SK-MEL-5 (cell line): ENCODE measurements around the gene APBB2. TPM values are rescaled to one million over a fixed set of nuclear protein-coding genes. Genes with fewer than 3 reads are reported as not detected.
"Not testable (repeated sequence)": the region's sequence is repeated elsewhere in the genome, so short reads cannot be mapped to it uniquely, and the experiment has no call there.

Experiments used
- DNase-seq: peaks from one replicate; pipeline ENCODE4 v3.0.0-alpha.2; 2016; ENCODE audit warnings: low read depth, low spot score
- in situ Hi-C: cut with HindIII; loops from 2 replicates; pipeline ENCODE4 v1.10.0; 2016; ENCODE audit warnings: low sequenced_read_pairs, high pct_unique_total_duplicates, low pct_unique_long_range_greater_than_20kb
- total RNA-seq: library from RNA; depleted of rRNA; stranded (reverse); fragments of >200 nt; shearing (Covaris generic); gene quantifications from 2 replicates; pipeline ENCODE4 v1.2.3, GENCODE V29; 2014

APBB2 gene
- total RNA-seq, 1 experiment from 2014 or later = 10.9 TPM

DNA sequence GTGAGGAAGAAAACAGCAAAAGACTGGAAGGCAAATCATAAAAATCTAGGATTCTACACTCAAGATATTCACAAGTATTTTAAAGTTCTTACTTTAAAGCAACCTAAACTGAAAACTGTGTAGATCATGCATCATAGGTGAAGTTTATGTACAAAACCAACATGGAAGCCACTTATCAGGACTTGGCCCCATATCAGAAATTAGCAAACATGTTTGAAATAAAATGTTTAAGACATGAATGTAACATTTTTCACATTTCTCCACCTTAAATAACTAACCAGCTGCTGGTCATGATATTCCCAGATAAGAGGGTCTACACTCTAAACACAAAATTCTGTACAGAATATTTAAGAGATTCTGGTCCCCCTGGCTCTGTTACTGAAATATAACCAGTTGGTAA lies 38.5 kb downstream of the APBB2 start:
- in situ Hi-C loops = no loop called here
- no peak for DNase-seq

DNA sequence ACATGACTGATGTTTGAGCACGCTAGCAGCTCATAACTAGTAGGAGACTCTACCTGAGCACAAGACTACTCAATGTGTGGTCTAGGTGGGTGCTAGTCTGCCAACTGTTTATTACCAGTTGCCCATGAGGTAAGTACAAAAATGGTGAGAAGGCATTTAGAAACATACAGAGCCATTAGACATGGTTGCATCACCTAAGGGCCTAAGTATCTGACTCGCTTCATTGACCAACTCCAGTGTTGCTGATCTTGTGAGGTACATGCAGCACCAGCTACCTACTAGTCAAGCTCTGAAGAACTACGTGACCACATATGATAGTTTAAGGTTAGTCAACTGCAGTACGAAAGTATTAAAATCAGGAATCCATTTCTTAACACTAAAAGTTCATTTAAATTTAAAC lies 39.9 kb downstream of the APBB2 start:
- no peak for DNase-seq
- in situ Hi-C loops = no loop called here

DNA sequence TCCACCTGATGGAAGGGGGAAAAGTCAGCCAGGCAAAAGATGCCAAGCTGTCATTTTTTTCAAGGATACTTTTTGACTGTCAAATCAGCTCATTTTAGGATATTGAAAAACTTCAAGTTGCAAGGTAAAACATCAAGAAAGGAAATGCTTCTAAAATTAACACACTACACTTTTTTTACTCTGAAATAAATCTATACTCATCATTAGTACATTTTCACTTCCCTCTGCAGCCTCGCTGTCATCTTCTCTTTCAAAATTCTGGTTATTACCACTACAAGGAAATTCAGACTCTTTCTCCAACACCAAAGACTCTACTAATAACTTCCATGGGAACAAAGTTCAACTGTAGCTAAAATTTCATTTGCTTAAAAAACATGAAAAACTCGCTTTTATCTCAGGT lies 41.6 kb downstream of the APBB2 start:
- in situ Hi-C loops = no loop called here
- no peak for DNase-seq

DNA sequence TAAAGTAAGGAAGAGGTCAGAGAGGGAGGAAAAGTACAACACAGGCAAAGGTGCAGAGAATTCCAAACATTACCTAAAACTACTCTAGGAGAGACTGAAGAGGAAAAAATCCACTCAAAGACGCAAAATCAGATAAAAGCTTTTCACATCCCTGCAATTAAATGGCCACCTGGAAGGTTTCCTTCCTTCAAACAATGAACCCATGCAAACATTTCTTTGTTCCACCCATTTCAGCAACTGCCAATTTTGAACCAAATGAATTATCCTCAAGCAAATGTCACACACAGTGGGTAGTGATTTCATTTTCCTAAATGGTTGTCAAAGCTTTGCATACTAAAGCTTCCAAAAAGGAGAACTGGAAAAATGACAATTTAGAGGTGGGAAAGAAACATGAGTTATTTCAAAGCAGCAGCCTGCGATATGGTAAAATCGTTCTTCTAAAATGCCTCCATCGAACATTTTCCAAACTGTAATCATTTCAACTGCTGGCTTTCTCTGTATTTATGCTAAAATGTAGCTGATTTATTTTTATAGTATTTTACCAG lies 45.0 kb downstream of the APBB2 start:
- in situ Hi-C loops = no loop called here
- no peak for DNase-seq

DNA sequence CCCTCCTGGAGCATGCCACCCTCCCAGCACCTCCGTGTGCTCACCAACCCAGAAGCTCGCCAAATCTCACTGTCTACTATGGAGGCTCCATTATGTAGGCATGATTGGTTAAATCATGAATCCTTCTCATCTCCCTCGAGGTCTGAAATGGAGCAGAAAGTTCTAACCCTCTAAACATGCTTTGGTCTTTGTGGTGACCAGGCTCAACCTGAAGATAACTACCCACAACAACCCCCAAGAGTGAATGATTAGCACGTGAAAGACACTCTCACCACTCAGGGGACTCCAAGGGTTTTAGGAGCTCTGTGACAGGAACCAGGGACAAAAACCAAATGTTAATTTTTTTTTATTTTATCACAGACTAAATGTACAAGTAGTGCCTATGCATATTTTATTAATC lies 47.2 kb downstream of the APBB2 start:
- in situ Hi-C loops = no loop called here
- no peak for DNase-seq

DNA sequence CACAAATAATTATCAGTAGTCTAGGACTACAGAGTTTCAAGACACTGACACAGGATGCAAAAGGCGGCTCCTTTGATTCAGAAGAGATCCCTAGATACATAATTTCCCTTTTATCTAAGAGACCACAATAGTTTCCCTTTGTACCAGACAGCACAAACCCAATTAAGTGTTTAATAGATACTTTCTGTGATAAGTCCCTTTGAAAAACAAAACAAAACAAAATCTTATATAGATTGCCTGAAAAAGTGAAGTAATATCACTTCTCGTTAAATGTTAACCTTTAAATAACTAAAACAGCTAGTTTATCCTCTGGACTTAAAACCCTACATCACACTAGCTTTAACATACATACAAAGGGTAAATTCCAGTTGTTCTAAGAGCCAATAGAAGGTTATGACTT lies 49.9 kb downstream of the APBB2 start:
- DNase-seq = no peak
- in situ Hi-C loops = no loop called here

DNA sequence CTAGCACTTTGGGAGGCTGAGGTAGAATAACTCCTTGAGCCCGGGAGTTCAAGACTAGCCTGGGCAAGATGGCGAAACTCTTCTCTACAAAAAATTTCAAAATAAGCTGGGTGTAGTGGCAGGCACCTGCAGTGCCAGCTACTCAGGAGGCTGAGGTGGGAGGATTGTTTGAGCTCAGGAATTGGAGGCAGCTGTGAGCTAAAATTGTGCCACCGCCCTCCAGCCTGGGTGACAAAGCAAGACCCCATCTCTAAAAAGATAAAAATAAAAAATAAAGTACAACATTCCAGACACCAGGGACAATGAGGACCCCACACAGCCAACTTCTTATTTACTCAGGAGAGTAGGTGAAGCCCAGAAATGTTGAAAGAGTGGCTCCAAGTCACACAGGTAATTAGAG lies 53.0 kb downstream of the APBB2 start:
- DNase-seq = no peak
- in situ Hi-C loops = no loop called here

DNA sequence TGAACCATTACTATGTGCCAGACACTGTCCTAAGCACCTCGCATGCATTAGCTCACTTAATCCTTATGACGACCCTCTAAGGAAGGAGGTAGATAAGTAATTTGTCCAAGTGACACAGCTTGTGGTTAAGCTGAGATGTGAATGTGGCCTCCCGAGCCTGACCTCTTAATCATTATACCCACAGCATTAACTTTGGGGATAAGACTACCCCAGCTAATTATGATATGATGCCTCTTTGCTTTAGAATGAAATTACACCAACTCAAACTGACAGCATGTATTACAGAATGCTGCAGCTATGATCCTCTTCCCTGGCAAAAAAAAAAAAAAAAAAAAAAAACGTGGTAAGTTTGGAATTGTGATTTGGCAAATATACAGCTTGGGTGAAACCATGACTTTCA lies 53.5 kb downstream of the APBB2 start:
- in situ Hi-C loops = no loop called here

DNA sequence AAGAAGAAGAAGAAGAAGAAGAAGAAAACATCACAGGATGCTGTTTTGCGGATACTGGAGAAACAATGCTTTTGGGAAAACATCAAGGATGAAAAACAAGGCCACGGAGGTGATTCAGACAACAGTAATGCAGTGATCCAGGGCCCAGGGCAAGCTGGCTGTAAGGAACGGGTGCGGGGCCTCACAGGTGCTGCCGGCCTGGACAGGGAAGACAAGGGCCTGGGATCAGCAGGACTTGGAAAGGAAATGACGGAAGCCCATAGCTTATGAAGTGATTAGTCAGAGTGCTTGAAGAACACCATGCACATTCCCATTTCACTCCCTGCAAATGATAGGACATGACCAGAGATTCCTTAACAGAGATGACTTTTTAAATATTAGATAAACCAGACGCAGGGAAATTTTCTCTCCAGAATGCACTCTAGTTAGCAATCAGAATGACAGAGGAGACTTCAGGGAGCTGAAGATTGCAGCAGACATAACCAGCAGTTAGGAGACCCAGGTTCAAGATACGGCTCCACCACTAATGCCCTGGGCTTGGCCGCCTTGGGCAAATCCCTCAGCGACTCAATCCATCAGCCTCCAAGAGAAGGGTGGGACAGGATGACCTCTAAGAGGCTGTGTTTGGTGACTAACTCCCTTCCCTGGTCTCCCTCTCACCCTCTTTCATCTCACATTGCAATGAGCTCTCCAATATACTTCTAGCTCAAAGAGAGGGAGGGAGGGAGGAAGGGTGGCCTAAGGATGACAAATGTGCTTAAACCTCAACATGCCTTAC lies 54.1 kb downstream of the APBB2 start:
- in situ Hi-C loops = no loop called here
- no peak for DNase-seq

More for the DNA sequence above, 53.5 kb downstream of the APBB2 start:
- DNase-seq = no peak

DNA sequence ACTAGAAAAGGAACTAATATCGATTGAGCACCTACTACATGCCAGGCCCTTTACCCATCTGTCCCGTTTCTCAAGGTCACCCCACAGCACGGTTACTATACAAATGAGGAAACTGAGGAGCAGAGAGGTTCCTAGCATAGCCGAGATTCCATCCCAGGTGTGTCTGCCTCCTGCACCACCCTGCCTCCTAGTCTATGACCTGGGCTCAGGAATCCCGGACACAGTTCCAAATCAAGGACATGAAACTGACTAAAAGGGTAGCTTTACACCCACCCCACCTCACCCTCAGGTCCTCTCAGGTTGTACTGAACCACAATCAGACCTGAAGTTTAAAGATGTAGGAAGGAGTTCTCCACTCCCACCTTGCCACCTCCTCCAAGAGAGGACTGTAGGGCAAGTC lies 55.6 kb downstream of the APBB2 start:
- in situ Hi-C loops = no loop called here
- no peak for DNase-seq

DNA sequence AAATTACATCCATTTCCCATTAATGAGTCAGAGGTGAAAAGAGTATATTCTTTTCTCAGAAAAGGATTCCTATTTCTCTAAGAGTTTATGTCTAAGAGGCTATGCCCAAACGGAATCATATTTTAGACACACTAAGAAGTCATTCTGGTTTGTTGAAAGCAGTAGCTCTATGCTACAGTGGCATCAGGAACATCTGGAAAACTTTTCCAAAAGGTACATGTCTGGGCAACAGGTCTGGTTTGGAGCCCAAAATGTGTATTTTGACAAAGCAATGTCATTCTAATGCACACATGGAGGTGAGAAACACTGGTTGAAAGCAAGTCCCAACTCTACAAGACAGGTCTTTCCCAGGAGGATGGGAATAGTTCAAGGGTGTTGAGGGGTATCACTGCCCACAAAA lies 56.1 kb downstream of the APBB2 start:
- DNase-seq = no peak
- in situ Hi-C loops = no loop called here

DNA sequence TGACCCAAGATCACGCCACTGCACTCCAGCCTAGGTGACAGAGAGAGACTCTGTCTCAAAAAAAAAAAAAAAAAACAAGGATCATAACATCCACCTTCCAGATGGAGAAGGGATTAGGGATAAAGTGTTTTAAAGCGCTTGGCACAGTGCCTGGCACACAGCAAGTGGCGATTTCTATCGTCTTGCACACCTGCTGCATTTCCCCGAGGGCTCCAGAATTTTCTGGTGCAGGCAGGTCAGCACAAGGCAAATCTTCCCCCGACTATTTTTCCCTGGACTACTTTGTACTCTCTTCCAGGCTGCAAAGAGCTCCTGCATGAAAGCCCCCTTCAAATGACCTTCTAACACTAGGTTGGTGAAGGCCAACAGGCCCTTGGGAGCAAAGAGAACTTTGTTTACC lies 57.3 kb downstream of the APBB2 start:
- no peak for DNase-seq
- in situ Hi-C loops = no loop called here

DNA sequence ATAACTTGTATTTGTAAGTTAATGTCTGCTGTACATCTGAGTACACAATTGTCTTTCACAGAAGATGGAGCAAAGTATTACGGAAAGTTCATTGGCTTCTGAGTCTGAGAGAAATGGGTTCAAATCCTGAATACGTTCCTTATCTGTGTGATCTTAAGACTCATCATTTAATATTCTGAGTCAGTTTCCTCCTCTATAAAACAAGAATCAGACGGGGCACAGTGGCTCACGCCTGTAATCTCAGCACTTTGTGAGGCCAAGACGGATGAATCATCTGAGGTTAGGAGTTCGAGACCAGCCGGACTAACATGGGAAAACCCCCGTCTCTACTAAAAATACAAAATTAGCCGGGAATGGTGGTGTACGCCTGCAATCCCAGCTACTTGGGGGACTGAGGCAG lies 57.8 kb downstream of the APBB2 start:
- no peak for DNase-seq
- in situ Hi-C loops = no loop called here

DNA sequence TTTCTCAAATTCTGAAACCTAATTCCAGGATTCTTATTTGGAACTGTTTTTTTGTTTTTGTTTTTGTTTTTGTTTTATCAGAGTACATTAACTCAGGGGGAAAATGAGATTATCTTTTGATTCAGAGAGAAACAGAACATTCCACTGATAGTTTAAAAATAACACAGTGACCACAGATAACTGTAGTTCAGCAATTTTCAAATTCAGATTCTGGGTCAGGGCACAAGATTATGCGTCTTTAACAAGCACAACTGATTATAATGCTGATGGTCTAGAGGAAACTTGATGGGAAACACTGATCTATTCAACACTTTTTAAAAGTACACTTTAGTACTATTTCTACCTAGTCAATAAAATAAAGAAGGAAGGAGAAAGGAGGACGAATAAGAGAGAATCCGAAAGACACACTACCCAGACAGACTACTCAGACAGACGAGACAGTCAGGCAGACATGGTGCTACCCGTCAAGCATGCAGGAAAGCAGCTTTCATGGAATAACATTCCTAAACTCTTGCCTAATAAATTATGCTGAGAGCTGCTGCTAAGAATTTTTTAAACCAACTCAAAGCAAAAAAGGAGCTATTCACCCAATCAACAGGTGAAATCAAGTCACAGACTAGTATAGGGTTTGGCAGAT lies 59.0 kb downstream of the APBB2 start:
- DNase-seq = no peak
- in situ Hi-C loops = no loop called here

DNA sequence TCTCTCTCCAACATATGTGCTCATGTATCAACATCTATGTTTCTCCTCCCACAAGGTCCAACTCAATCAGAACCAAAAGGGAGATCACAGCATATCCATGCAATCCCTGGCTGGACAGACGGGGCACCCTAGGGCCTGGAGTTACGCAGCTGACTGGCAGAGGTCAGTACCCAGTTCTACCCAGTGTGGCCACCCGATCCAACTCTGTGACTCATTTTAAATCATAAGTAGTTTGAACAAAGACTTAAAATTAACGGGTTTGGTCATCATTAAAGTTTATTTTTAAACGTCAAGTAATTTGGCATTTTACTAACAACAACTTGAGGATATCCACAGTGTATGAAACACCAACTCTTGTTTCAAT lies 59.5 kb downstream of the APBB2 start:
- in situ Hi-C loops = no loop called here
- DNase-seq = no peak

DNA sequence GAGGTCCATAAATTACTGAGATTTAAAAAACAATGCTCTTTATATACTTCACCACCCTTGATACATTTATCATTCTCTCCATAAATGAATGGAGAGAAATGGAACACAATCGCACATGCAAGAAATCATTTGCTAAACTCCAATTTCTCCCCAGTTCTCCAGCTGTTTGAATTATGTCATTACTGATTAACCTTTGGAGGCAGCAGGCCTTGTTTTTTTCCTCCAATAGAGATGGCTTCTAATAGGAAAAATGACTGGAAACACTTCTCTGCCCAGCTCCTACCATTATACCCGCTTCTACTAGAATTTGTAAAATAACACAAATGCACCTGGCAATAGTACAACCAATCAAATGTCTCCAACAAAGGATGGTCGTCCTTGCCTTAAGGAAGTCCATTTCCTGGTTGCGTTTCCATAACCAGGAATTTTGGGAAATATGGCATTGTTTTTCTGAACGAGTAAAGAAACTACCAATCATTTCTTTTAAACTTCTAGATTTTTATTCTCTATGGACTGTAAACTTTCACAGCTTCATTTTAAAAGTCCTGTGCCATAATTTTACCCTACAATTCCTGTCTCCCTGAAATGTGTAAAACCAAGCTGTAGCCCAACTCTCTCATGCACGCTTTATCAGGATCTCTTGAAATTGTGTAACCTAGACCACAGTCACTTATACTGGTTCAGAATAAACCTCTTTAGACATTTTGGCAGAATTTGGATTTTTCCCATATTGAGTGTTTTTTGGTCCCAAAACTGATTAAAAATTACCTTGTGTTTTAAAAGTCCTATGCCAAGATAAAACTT lies 60.1 kb downstream of the APBB2 start:
- in situ Hi-C loops = no loop called here
- DNase-seq = no peak

DNA sequence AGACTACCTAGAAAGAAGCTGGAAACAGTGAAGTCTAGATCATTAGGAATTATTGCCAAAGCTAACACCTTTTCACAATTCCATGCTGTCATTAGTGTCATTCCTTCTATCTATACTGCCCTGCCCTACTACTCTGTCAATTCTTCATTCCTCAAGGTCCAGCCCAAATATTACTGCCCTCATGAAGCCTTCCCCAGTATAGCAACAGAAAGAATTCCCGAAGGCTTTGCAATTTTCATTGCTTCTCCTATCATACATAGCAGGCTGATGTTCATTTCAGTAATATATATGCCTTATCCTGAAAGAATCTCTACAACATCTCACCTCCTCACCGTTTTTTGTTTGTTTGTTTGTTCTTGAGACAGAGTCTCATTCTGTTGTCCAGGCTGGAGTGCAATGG lies 63.9 kb downstream of the APBB2 start:
- in situ Hi-C loops = no loop called here
- no peak for DNase-seq

DNA sequence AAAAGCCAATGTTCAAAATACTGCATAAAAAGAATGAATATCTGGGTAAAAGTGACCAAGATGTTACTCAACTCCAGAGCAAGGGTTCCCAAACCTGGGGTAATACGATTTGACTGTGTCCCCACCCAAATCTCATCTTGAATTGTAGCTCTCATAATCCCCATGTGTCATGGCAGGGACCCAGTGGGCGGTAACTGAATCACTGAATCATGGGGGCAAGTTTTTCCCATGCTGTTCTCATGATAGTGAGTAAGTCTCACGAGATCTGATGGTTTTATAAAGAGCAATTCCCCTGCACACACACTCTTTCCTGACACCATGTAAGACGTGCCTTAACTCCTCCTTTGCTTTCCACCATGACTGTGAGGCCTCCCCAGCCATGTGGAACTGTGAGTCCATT lies 64.8 kb downstream of the APBB2 start:
- in situ Hi-C loops, DNase-seq: not testable (repeated sequence)
